ENCODE measurements around the gene CA11.

GRCh38 chr19:48656840-48657474 lies 11.0 kb upstream of the CA11 start:
- TF ChIP-seq CTCF (conservative IDR thresholded peaks at IDR 0.05; ENCODE audit: low read depth, low read length) (no peak), EZH2 (IDR thresholded peaks at IDR 0.05; ENCODE audit: borderline replicate concordance, low read depth, low read length, poor library complexity, severe bottlenecking) (no peak)

Data from A673 (cell line).